HG02885 (cell line): ENCODE results near the gene ADAMTS3.
"Not testable (repeated sequence)": the region's sequence is repeated elsewhere in the genome, so short reads cannot be mapped to it uniquely, and the experiment has no call there.

Experiments
- ATAC-seq: cut with Tn5 transposase; IDR thresholded peaks from one replicate; pipeline ENCODE4 v1.9.1; 2021; ENCODE audit warnings: mild to moderate bottlenecking; ENCODE audit not compliant: unreplicated experiment, poor library complexity

Gene ADAMTS3

DNA sequence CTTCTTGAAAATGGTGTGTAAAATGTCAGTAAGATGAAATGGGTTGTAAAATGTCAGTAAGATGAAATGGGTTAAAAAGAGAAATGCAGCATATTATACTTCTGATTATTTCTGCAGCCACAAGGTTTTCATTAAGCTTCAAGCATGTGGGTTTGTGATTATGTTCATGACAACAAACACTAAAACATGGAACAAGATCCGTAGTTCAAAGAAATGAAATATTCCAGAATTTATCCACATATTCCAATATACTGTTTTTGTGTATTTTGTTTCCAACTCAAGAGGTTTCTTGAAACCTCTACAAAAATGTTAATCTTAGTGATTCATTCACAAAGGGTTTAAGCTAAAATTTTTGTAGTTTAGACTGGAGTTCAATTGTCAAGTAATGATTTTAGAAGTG lies 84.0 kb downstream of the ADAMTS3 start:
- ATAC-seq = no peak

DNA sequence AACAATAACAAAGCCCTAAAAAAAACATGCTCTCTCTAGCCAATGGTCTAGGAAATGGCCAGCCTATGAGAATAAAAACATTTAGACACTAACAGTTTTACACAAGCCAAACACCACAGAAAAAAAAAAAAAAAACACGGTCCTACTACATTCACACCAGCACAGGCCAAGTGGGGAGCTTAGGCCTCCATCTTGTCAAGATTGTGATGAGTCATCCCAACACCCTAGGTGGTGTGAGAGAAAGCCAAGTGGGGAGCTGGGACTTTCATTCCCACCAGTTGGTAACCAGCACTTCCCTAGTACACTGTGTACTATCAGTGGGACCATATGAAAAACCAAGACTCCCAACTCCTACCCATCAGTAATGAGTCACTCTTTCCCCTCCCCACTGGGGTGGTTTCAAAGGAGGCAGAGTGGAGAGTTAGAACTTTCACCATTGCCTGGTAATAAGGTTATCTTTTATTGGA lies 95.6 kb downstream of the ADAMTS3 start:
- ATAC-seq = no peak

- no peak for ATAC-seq
Observed at GRCh38 chr4:72471816-72472215, 97.2 kb downstream of the ADAMTS3 start.

DNA sequence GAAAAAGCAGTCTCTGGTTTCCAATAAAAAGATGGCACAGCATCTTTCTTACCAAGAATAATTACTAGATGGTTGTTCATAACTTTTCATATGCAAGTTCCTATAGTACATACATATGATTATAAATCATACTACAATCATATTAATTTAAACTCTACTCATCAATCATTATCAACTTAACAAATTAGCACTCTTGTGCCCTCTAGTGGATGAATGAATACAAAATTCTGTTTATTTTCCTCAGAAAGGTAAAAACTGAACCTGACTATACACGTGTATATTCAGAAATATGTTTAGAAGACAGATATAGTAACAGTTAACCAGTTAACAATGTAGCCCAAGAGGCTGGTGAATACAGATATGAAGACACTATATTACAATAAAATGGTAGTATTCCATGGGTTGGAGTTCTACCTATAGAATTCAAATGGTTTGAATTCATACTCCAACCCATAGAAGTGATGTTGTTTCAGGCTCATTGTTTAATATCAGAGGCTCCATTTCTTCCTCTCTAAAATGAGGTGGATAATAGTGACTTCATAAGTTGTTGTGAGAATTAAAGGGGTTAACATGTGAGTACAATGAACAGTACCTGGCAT lies 100.0 kb downstream of the ADAMTS3 start:
- no peak for ATAC-seq

GRCh38 chr4:72467633-72468032 lies 101.4 kb downstream of the ADAMTS3 start:
- no peak for ATAC-seq

DNA sequence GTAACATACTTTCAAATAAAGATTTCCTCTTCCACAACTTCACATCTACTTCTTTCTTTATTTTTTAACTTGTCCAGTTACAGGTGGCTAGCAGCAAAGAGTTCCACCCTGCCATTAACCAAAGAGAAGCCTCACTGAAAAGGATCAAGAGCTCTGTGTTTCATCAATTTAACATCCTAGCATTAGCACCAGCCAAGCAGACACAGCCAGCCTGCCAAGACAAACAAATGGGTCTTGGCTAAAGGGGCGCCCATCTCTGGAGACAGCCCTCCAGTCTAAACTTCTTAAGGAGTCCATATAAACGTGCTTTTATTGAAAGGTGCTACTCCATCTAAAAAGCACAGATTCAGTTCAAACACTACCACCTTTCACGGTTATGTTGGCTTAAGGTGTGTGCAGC lies 105.3 kb downstream of the ADAMTS3 start:
- ATAC-seq = no peak

GRCh38 chr4:72457158-72457557 lies 111.9 kb downstream of the ADAMTS3 start:
- no peak for ATAC-seq

DNA sequence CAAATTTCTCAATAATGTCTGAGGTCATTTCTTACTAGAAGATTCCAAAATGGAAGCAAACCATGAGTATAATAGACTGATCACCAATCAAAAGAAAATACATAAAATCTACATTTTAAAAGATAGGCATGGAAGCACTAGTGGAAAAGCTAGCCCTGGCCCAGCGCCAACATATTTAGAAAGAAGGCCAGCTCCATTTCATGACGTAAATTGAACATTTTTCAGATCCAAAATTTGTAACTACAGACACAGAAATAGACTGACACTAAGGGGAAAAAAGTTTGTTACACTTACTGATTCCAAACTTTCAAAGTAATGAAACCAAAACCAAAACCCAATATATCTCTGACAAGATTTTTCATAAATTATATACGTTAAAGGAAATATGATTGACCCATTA lies 117.7 kb downstream of the ADAMTS3 start:
- no peak for ATAC-seq

DNA sequence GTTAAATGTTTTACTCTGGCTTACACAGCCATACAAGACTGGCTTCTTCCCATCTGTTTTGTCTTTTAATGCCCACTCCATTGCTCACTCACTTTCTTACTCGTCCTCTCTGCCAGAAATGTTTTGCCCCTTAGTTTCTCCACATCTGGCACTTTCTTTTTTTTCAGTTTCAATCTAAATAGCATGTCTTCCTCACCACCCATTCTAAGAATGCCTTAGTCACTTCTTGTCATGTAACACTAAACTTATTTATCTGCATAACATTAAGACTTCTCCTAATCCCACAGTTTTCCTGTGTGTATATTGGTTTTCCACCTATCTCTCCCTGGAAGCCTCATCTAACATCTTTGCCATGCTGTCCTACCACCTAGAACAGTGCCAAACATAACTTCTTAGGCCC lies 119.3 kb downstream of the ADAMTS3 start:
- no peak for ATAC-seq

GRCh38 chr4:72448231-72448630 lies 120.8 kb downstream of the ADAMTS3 start:
- ATAC-seq = no peak

- no peak for ATAC-seq
Observed at GRCh38 chr4:72446353-72447055, 122.5 kb downstream of the ADAMTS3 start.

DNA sequence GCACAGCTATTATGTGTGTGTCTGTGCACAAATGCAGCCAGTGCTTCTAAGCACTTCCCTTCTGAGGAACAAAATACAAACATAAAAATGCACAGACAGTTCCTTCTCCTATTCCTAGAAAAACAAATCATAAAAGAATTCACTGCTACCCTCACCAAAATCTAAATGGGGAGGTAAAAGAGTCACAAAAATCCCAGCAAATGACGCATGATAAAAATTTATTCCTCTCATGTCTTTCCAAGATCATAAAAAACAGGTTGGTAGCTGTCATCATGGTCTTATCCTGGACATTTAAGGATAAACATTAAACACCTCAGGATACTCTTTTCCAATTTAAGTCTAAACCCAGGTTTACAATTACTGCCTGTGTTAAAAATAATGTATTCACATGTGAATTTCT lies 124.9 kb downstream of the ADAMTS3 start:
- ATAC-seq = no peak

GRCh38 chr4:72442715-72443114 lies 126.3 kb downstream of the ADAMTS3 start:
- no peak for ATAC-seq

- ATAC-seq = no peak
Observed at GRCh38 chr4:72442147-72442546, 126.9 kb downstream of the ADAMTS3 start.

GRCh38 chr4:72440386-72440785 lies 128.6 kb downstream of the ADAMTS3 start:
- no peak for ATAC-seq

GRCh38 chr4:72432975-72433374 lies 136.0 kb downstream of the ADAMTS3 start:
- ATAC-seq = no peak

- ATAC-seq = no peak
Observed at GRCh38 chr4:72432282-72432681, 136.7 kb downstream of the ADAMTS3 start.

DNA sequence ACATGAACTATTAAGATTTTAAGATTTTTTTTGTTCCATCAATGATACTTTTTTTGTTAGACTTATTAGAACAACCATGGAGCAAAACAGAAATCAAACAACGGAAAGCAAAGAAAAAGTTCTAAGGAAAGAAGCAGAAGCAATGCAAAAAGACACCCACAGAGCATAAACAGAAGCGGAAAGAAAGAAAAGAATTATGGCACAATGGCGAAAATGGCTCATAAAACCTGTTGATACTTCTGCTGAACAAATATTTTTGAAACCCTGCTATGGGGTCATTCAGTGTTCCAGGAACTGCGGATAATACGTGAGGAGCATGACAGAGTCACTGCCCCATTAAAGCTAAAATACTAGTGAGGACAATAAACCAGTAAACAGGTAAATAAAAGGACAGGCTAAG lies 138.0 kb downstream of the ADAMTS3 start:
- ATAC-seq = no peak

DNA sequence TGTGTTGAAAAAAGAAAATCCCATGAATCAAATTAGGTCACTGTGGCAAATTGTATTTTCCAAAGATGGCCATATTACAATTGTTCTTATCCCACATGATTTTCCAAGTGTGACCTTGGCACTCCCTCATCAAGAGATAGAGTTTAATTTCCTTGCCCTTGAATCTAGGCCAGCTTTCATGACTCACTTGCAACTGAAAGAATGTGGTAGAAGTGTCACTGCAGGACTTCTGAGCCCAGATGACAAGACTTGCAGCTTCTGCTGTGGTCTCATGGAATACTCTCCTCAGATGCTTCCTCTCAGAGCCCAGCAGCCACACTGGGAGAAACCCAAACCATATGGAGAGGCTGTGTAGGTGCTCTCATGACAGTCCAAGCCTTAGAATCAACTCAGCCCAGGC lies 139.0 kb downstream of the ADAMTS3 start:
- ATAC-seq = no peak

DNA sequence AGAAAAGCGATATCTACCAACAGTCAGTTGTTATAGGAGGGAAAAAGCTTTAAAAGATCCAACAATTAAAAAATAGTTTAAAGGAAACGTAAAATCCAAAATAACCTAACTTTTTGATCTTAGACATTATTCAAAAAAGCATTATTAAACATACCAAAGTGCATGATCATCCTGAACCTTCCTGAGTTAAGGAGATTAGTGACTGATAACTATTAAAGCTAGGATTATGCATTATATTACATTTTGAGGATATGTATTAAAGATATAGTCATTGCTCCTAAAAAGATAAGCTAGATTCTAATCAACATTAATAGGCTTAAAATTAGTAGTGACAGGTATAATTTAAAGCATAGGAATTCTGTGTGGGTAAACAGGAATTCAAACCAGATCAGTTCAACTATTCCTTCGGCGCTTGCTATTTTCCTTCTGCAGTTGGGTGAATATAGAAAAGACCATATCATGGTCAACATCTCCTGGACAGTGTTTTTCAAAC lies 139.6 kb downstream of the ADAMTS3 start:
- no peak for ATAC-seq

GRCh38 chr4:72427057-72427456 lies 142.0 kb downstream of the ADAMTS3 start:
- ATAC-seq = no peak

DNA sequence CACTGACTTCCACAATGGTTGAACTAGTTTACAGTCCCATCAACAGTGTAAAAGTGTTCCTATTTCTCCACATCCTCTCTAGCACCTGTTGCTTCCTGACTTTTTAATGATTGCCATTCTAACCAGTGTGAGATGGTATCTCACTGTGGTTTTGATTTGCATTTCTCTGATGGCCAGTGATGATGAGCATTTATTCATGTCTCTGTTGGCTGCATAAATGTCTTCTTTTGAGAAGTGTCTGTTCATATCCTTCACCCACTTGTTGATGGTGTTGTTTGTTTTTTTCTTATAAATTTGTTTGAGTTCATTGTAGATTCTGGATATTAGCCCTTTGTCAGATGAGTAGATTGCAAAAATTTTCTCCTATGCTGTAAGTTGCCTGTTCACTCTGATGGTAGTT lies 143.1 kb downstream of the ADAMTS3 start:
- not testable (repeated sequence) for ATAC-seq
